Subcutaneous preadipocyte (primary cell): ENCODE results near the gene SVBP. TPM values are rescaled to one million over a fixed set of nuclear protein-coding genes. Genes with fewer than 3 reads are reported as not detected.

Experiments
- total RNA-seq: library from RNA; depleted of rRNA; stranded (reverse); fragments of >200 nt; gene quantifications from 2 replicates; pipeline ENCODE4 v1.2.3, GENCODE V29; 2012

The SVBP gene
- total RNA-seq, result 8.8 and 9.9 TPM in 2 replicates

GRCh38 chr1:42816585-42817439 lies at the start of gene SVBP, which contains the start of gene ERMAP:
TSS of gene SVBP (minus strand) at chr1:42817397. CDS start at chr1:42816544, 853 bp downstream.
TSS of gene ERMAP (plus strand) at chr1:42817122. CDS start at chr1:42830449, 13,327 bp downstream.

DNA sequence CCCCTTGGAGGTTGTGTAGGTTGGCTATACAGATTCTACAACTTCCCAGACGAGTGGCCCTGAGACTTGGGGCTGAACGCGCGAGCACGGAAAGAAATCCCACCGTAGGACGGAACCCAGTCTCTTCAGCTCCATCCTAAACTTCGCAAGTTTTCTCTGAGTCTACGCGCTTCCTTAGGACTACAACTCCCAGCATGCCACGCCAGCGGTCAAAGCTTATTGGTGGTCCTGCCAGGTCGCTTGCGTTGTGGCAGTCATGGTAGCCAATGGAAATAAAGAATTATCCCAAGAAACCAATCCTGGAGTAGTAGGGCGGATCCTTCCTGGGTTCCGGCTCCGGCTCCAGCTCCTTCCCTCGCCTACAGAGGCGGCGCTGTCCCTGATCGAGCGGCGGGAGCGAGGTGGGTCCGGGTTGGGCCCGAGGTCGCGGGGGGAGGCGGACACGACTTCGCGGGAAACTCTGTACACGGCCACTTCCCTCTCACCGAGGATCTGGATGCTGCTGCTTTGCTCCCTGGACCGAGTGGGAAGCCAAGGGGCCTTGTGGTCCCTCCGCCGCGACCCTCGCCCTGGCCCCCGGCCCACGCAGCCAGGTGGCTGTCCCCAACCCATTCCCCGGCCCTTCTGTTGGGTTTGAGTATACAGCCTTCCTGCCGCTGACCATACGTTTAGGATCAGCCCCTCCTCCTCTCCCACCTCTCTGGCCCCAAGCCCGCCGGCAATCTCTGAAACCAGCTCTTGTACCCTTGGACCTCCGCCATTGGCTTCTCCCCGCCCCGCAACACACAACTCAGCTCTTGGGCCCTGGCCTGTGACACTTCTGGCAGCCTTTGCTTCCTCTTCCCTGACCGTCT lies 29.3 kb upstream of the SVBP start, which contains the start of gene ZNF691:
ZNF691 (plus strand) TSS at position 357 of the 854 bp plus-strand sequence. CDS start 3,046 bp downstream, outside the sequence.

DNA sequence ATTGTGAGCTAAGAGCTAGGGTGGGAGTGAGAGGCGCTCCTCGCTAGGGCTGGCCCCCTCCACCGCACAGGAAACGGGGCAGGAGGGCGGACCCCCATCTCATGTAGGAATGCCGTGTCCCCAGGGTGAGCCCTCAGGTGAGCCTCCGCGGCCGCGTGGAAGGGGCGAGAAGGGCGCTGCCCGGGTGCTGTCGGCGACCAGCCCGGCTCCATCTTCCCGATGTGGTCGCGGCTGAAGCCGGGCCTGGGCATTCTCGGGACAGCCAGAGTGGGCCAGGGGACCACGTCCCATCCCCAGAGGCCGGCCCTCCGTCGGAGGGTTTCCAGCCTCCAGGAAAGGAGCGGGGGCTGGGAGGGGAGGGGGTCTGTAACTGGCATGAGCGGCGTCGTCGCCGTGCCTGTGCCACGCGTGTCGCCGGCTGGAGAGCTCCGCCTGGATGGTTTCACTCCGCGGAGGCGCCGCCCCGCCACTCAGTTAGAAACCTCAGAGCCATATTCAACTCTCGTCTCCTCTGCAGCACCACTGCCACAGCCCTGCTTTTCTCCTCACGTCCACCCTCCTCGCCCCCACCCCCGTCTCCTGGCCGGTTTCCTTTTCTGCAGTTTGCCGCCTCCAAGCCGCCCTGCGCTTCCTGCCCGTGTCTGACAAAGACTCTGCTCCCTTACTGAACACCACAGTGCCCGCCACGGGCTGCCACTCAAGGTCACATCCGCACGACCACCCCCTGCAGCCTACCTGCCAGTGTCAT lies 32.1 kb downstream of the SVBP start, which contains the start of gene TMEM269:
TMEM269 (plus strand) TSS at position 46 of the 748 bp plus-strand sequence. CDS start 4,903 bp downstream, outside the sequence.

DNA sequence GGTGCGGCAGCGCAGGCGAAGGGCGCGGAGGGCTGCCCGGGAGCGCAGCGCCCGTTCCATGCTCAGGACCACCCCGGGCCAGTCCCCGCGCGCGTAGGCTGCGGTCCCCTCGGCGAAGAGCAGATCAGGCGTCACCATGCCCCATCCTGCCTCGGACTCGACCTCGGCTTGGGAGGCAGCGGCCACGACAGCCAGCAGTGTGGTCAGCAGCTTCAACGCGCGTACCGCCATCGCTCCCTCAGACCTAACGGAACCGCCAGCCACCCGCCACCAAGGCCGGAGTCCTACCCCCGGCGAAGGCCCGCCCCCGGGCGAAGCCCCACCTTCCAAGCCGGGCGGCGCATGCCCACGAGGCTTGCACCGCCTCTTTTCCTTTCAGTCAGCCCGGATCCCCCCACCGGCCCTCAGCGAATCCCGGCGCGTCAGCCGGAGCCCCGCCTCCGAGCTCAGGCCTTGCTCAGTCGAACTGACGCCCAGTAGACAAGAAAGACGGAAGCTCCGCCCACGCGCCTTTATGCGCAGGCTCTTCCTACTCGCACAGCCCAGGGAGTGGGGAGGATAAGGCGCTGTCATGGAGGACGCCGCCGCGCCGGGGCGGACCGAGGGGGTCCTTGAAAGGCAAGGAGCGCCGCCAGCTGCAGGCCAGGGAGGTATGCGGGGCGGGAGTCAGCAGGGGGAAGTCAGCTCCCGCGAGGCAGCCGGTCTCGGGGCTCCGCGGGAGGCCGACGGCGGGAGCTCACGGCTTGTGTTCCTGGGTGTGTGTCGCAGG lies 50.3 kb downstream of the SVBP start, which contains the start of the genes C1orf50 and P3H1:
C1orf50 (plus strand) TSS at position 509 of the 769 bp plus-strand sequence; CDS start at position 572, 63 bp downstream.
P3H1 (minus strand) TSS at position 288 of the 769 bp plus-strand sequence; CDS start at position 231, 57 bp downstream.

Other genes starting within 250 kb of the SVBP start
- 35.2 and 37.8 TPM in 2 replicates for gene PPIH, start 159.0 kb downstream of the SVBP start, total RNA-seq
- 853 and 942 TPM in 2 replicates for gene YBX1, start 135.0 kb downstream of the SVBP start, total RNA-seq
- gene CLDN19, start 77.2 kb downstream of the SVBP start, total RNA-seq, result not detected in 2 replicates
- gene P3H1, start 50.4 kb downstream of the SVBP start, total RNA-seq, result 99.7 and 111 TPM in 2 replicates
- gene C1orf50, start 50.1 kb downstream of the SVBP start, total RNA-seq, result 3.3 and 3.5 TPM in 2 replicates
- under 0.01 TPM in 1 of 2 replicates, not detected in the other for gene TMEM269, start 32.4 kb downstream of the SVBP start, total RNA-seq
- 8.6 and 13.2 TPM in 2 replicates for gene ERMAP, start 275 bp downstream of the SVBP start, total RNA-seq
- gene ZNF691, start 29.2 kb upstream of the SVBP start, total RNA-seq, result 7.6 and 9.2 TPM in 2 replicates
- 17.3 and 31.7 TPM in 2 replicates for gene SLC2A1, start 141.5 kb upstream of the SVBP start, total RNA-seq